Astrocyte (in vitro differentiated cells and primary cell): ENCODE measurements around the gene ZGRF1. TPM values are rescaled to one million over a fixed set of nuclear protein-coding genes. Genes with fewer than 3 reads are reported as not detected.
A peak's percentile ranks its signal among the peaks of the same experiment; 100 is the strongest.

Experiments
- DNase-seq: peaks from one replicate; pipeline ENCODE4 v3.0.0-alpha.2; 2010; ENCODE audit warnings: low read depth
- FAIRE-seq: peaks from 2 replicates; lab custom pipeline; 2011; peaks lifted over from hg19 to GRCh38; lab: Jason Lieb, UNC
- H2AFZ ChIP-seq: 2 replicates; pipeline ENCODE4 v1.6.0; 2012; ENCODE audit warnings: low read depth, low read length, inconsistent platforms
- H3K27ac ChIP-seq: 2 replicates; pipeline ENCODE4 v1.5.1; 2011; ENCODE audit warnings: low read depth, low read length, inconsistent platforms
- H3K27me3 ChIP-seq: 2 replicates; pipeline ENCODE4 v1.6.0; 2011; ENCODE audit warnings: low read length, inconsistent platforms; ENCODE audit not compliant: insufficient read depth
- H3K36me3 ChIP-seq: 2 replicates; pipeline ENCODE4 v1.5.1; 2011; ENCODE audit warnings: low read length, inconsistent platforms; ENCODE audit not compliant: insufficient read depth
- H3K4me1 ChIP-seq: 2 replicates; pipeline ENCODE4 v1.5.1; 2011; ENCODE audit warnings: low read length, inconsistent platforms; ENCODE audit not compliant: insufficient read depth
- H3K4me2 ChIP-seq: 2 replicates; pipeline ENCODE4 v1.6.0; 2012; ENCODE audit warnings: low read length, inconsistent platforms
- H3K4me3 ChIP-seq: 2 replicates; pipeline ENCODE4 v1.5.1; 2011; ENCODE audit warnings: low read depth, mild to moderate bottlenecking, low read length, inconsistent platforms; ENCODE audit not compliant: insufficient read depth
- H3K79me2 ChIP-seq: 2 replicates; pipeline ENCODE4 v1.6.0; 2012; ENCODE audit warnings: mild to moderate bottlenecking, low read length, inconsistent platforms; ENCODE audit not compliant: insufficient read depth
- H3K9ac ChIP-seq: 2 replicates; pipeline ENCODE4 v1.6.0; 2012; ENCODE audit warnings: mild to moderate bottlenecking, low read length, inconsistent platforms
- H3K9me3 ChIP-seq: 2 replicates; pipeline ENCODE4 v1.5.1; 2012; ENCODE audit warnings: low read depth, mild to moderate bottlenecking, low read length, inconsistent platforms; ENCODE audit not compliant: insufficient read depth
- H4K20me1 ChIP-seq: 2 replicates; pipeline ENCODE4 v1.6.0; 2012; ENCODE audit warnings: low read length, inconsistent platforms; ENCODE audit not compliant: insufficient read depth
- H3K27ac Mint-ChIP-seq: one replicate; pipeline ENCODE4 v1.8.0; 2021; ENCODE audit warnings: mild to moderate bottlenecking, mixed read lengths; ENCODE audit not compliant: unreplicated experiment
- H3K27me3 Mint-ChIP-seq: one replicate; pipeline ENCODE4 v1.8.0; 2021; ENCODE audit warnings: low read depth, mixed read lengths; ENCODE audit not compliant: unreplicated experiment
- H3K36me3 Mint-ChIP-seq: one replicate; pipeline ENCODE4 v1.8.0; 2021; ENCODE audit warnings: low read depth, mixed read lengths; ENCODE audit not compliant: unreplicated experiment
- H3K4me1 Mint-ChIP-seq: one replicate; pipeline ENCODE4 v1.8.0; 2021; ENCODE audit warnings: low read depth, mixed read lengths; ENCODE audit not compliant: unreplicated experiment
- H3K4me3 Mint-ChIP-seq: one replicate; pipeline ENCODE4 v1.8.0; 2021; ENCODE audit warnings: mild to moderate bottlenecking, moderate library complexity, mixed read lengths; ENCODE audit not compliant: unreplicated experiment
- H3K9me3 Mint-ChIP-seq: one replicate; pipeline ENCODE4 v1.8.0; 2021; ENCODE audit warnings: mild to moderate bottlenecking, mixed read lengths; ENCODE audit not compliant: unreplicated experiment
- CTCF ChIP-seq: IDR thresholded peaks from 2 replicates; pipeline ENCODE4 v1.5.1; 2011; ENCODE audit warnings: low read depth, mild to moderate bottlenecking, inconsistent platforms, low read length, moderate library complexity; ENCODE audit not compliant: insufficient read depth
- EZH2 ChIP-seq: IDR thresholded peaks from 2 replicates; pipeline ENCODE4 v1.6.1; 2012; ENCODE audit warnings: mild to moderate bottlenecking, low read length, inconsistent platforms; ENCODE audit not compliant: insufficient read depth
- total RNA-seq: library from RNA; stranded (reverse); gene quantifications from 2 replicates; pipeline ENCODE4 v1.2.1, GENCODE V29; 2021

The ZGRF1 gene
- total RNA-seq, 1 donor from 2014 or later = 5.2 TPM

GRCh38 chr4:112531146-112531545 is 105.6 kb downstream of the ZGRF1 start:
- Mint-ChIP-seq H3K9me3 (no peaks in the 10 kb centered on the region), H3K4me1 (peaks cover 6% of the 10 kb centered on the region), H3K27ac (no peak overlapping the region), H3K36me3 (no peaks in the 10 kb centered on the region), H3K27me3 (peaks cover 3% of the 10 kb centered on the region), H3K4me3 (no peak overlapping the region)
- no peak for TF ChIP-seq CTCF
- no peak for TF ChIP-seq EZH2
- H4K20me1 ChIP-seq = no peaks in the 10 kb centered on the region
- no peak overlapping the region for H3K4me3 ChIP-seq
- no peak overlapping the region for H3K4me2 ChIP-seq
- H2AFZ ChIP-seq = no peak overlapping the region
- no peaks in the 10 kb centered on the region for H3K9me3 ChIP-seq
- FAIRE-seq = no peak
- H3K36me3 ChIP-seq = no peaks in the 10 kb centered on the region
- H3K4me1 ChIP-seq = peaks cover 4% of the 10 kb centered on the region
- H3K9ac ChIP-seq = no peak overlapping the region
- H3K27ac ChIP-seq = no peak overlapping the region
- H3K27me3 ChIP-seq = no peaks in the 10 kb centered on the region
- no peaks in the 10 kb centered on the region for H3K79me2 ChIP-seq
- peak; percentile 35 for DNase-seq

- H3K9ac ChIP-seq = no peak overlapping the region
- peaks cover 31% of the 10 kb centered on the region for H3K27me3 Mint-ChIP-seq
- no peak for DNase-seq
Observed at GRCh38 chr4:112526061-112526460, 110.6 kb downstream of the ZGRF1 start.

More at GRCh38 chr4:112526061-112526460, 110.6 kb downstream of the ZGRF1 start:
- Histone ChIP-seq H3K4me3 (no peak overlapping the region), H3K36me3 (no peaks in the 10 kb centered on the region), H3K4me1 (no peaks in the 10 kb centered on the region), H3K27me3 (peaks cover 40% of the 10 kb centered on the region), H3K9me3 (no peaks in the 10 kb centered on the region), H3K4me2 (peak overlapping the region; percentile 4), H3K27ac (no peak overlapping the region), H4K20me1 (peaks cover 3% of the 10 kb centered on the region), H2AFZ (no peak overlapping the region), H3K79me2 (no peaks in the 10 kb centered on the region)
- TF ChIP-seq CTCF (no peak), EZH2 (no peak)
- Mint-ChIP-seq H3K27ac (no peak overlapping the region), H3K4me1 (peaks cover 3% of the 10 kb centered on the region), H3K36me3 (no peaks in the 10 kb centered on the region), H3K9me3 (peaks cover 11% of the 10 kb centered on the region), H3K4me3 (no peak overlapping the region)
- peak; percentile 50 for FAIRE-seq
